GM18508 (cell line): ENCODE data around the gene CRYBB1.

Experiments
- ATAC-seq: cut with Tn5 transposase; IDR thresholded peaks from one replicate; pipeline ENCODE4 v1.9.1; 2021; ENCODE audit warnings: moderate number of reproducible peaks; ENCODE audit not compliant: insufficient read depth, unreplicated experiment

Gene CRYBB1

GRCh38 chr22:26610072-26610958 lies 7.5 kb downstream of the CRYBB1 start:
- no peak for ATAC-seq

- ATAC-seq = no peak
These were observed 8.5 kb downstream of the CRYBB1 start for GRCh38 chr22:26609287-26609686.

GRCh38 chr22:26608129-26608528 lies 9.7 kb downstream of the CRYBB1 start:
- no peak for ATAC-seq

GRCh38 chr22:26606611-26607010 lies 11.2 kb downstream of the CRYBB1 start:
- no peak for ATAC-seq

GRCh38 chr22:26604368-26604767 lies 13.5 kb downstream of the CRYBB1 start:
- no peak for ATAC-seq

GRCh38 chr22:26602127-26602526 lies 15.7 kb downstream of the CRYBB1 start:
- no peak for ATAC-seq

- no peak for ATAC-seq
These were observed 16.1 kb downstream of the CRYBB1 start for GRCh38 chr22:26601726-26602125.

- ATAC-seq = no peak
These were observed 18.3 kb downstream of the CRYBB1 start for GRCh38 chr22:26599505-26599904.

- no peak for ATAC-seq
These were observed 20.3 kb downstream of the CRYBB1 start for GRCh38 chr22:26597480-26597879.

GRCh38 chr22:26597026-26597425 lies 20.8 kb downstream of the CRYBB1 start:
- ATAC-seq = no peak

GRCh38 chr22:26593763-26594162 lies 24.1 kb downstream of the CRYBB1 start:
- no peak for ATAC-seq

- ATAC-seq = peak; percentile 48
These were observed 25.4 kb downstream of the CRYBB1 start for GRCh38 chr22:26592421-26592891.

GRCh38 chr22:26589845-26590736 lies 27.7 kb downstream of the CRYBB1 start, which contains the start of gene TPST2:
Gene TPST2 (minus strand): TSS chr22:26590132. CDS start chr22:26541630, 48,502 bp downstream.
- ATAC-seq = no peak

- no peak for ATAC-seq
These were observed 28.4 kb downstream of the CRYBB1 start for GRCh38 chr22:26589367-26589844.

- no peak for ATAC-seq
These were observed 29.0 kb downstream of the CRYBB1 start for GRCh38 chr22:26588729-26589366.

- ATAC-seq = no peak
These were observed 29.7 kb downstream of the CRYBB1 start for GRCh38 chr22:26587991-26588613.

GRCh38 chr22:26586556-26587325 lies 31.1 kb downstream of the CRYBB1 start:
- ATAC-seq = no peak

GRCh38 chr22:26585104-26585790 lies 32.6 kb downstream of the CRYBB1 start:
- no peak for ATAC-seq

GRCh38 chr22:26584010-26584409 lies 33.8 kb downstream of the CRYBB1 start:
- ATAC-seq = no peak
